ENCODE measurements around the gene SERGEF. TPM values are rescaled to one million over a fixed set of nuclear protein-coding genes. Genes with fewer than 3 reads are reported as not detected.

SERGEF gene
- total RNA-seq, 1 experiment from 2014 or later = 31.4 TPM

DNA sequence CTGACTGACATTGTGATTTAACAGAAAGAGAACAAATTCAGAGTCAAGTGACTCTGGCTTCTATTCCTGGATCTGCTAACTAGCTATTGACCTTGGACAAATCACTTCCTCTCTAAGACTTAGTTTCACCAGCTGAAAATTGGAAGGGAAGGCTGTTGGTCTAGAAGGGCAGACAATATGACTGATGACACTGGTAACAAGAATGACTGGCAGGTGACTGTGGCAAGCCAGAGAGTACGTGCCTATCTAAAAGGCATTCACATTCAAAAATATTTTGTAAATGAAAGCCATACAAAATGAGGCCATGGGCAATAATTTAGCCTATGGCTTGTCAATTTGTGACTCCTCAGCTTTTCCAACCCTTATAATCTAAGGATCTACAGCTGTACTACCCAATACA lies 23.5 kb downstream of the SERGEF start:
- Histone ChIP-seq H3K23ac (ENCODE audit: insufficient read length, low read depth, low read length) (no peak overlapping the region), H4K91ac (ENCODE audit: insufficient read length, low read depth, low read length) (no peak overlapping the region), H2BK120ac (ENCODE audit: low read depth, low read length, poor library complexity, severe bottlenecking) (no peak overlapping the region), H4K5ac (ENCODE audit: insufficient read length, low read depth, low read length) (no peak overlapping the region), H3K14ac (ENCODE audit: insufficient read depth, low read length) (no peak overlapping the region), H2BK20ac (ENCODE audit: low read depth, low read length, poor library complexity, severe bottlenecking) (no peak overlapping the region), H3T11ph (ENCODE audit: low read length) (no peak overlapping the region), H2AK5ac (ENCODE audit: insufficient read length, low read length) (no peak overlapping the region), H3K9ac (ENCODE audit: extremely low read depth, insufficient read length, low read length) (no peak overlapping the region), H3K79me2 (ENCODE audit: insufficient read depth, low read length) (no peaks in the 10 kb centered on the region), H4K8ac (replicated peaks; ENCODE audit: insufficient read length, low read depth, low read length) (no peak overlapping the region), H3K4me2 (ENCODE audit: insufficient read depth, insufficient read length, low read length) (no peak overlapping the region), H3K56ac (ENCODE audit: insufficient read length, low read depth, low read length) (no peak overlapping the region), H2BK15ac (ENCODE audit: low read depth, low read length) (no peak overlapping the region), H3K27me3 (ENCODE audit: insufficient read depth, low read length) (no peaks in the 10 kb centered on the region), H2BK12ac (ENCODE audit: insufficient read length, low read depth, low read length) (no peak overlapping the region), H2BK5ac (ENCODE audit: insufficient read length, low read length) (no peak overlapping the region), H2AFZ (ENCODE audit: low read length) (no peak overlapping the region), H3K79me1 (ENCODE audit: insufficient read depth, low read depth, low read length, poor library complexity, severe bottlenecking) (no peaks in the 10 kb centered on the region), H3K23me2 (ENCODE audit: insufficient read length, low read depth, low read length, poor library complexity, severe bottlenecking) (no peaks in the 10 kb centered on the region), H4K20me1 (ENCODE audit: control insufficient read depth, insufficient read depth, insufficient read length) (no peaks in the 10 kb centered on the region), H3K4me1 (ENCODE audit: insufficient read depth, low read length) (no peaks in the 10 kb centered on the region), H3K18ac (ENCODE audit: insufficient read length, low read depth, low read length) (no peak overlapping the region), H3K27ac (ENCODE audit: insufficient read length, low read depth, low read length) (no peak overlapping the region), H3K4ac (ENCODE audit: low read depth, low read length) (no peak overlapping the region), H3K9me3 (ENCODE audit: control insufficient read depth, low read depth, low read length) (no peaks in the 10 kb centered on the region)
- Mint-ChIP-seq H3K9me3 (no peaks in the 10 kb centered on the region), H3K36me3 (ENCODE audit: insufficient read depth in 1 of 3, low read depth in 3 of 3) (peaks cover 0 to 38% (median 3%) of the 10 kb centered on the region in 3 experiments; a peak in 3 of 7 replicates), H3K4me1 (no peaks in the 10 kb centered on the region), H3K27ac (no peak overlapping the region), H3K27me3 (ENCODE audit: low read depth) (no peaks in the 10 kb centered on the region), H3K4me3 (no peak overlapping the region)
- TF ChIP-seq, protein P1, sequence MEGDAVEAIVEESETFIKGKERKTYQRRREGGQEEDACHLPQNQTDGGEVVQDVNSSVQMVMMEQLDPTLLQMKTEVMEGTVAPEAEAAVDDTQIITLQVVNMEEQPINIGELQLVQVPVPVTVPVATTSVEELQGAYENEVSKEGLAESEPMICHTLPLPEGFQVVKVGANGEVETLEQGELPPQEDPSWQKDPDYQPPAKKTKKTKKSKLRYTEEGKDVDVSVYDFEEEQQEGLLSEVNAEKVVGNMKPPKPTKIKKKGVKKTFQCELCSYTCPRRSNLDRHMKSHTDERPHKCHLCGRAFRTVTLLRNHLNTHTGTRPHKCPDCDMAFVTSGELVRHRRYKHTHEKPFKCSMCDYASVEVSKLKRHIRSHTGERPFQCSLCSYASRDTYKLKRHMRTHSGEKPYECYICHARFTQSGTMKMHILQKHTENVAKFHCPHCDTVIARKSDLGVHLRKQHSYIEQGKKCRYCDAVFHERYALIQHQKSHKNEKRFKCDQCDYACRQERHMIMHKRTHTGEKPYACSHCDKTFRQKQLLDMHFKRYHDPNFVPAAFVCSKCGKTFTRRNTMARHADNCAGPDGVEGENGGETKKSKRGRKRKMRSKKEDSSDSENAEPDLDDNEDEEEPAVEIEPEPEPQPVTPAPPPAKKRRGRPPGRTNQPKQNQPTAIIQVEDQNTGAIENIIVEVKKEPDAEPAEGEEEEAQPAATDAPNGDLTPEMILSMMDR (conservative IDR thresholded peaks at IDR 0.05) = no peak
- WGBS (ENCODE audit: extremely low coverage, insufficient read length, low lambda C conversion rate) = no CpG with 5 or more reads among the region's 1 CpG
- DNase-seq = no peak
